GM21717 (cell line): Measurements from ENCODE around the gene CRTC1.
A peak's percentile ranks its signal among the peaks of the same experiment; 100 is the strongest.
"Not testable (repeated sequence)": the region's sequence is repeated elsewhere in the genome, so short reads cannot be mapped to it uniquely, and the experiment has no call there.

Experiments
- ATAC-seq: cut with Tn5 transposase; IDR thresholded peaks from one replicate; pipeline ENCODE4 v1.9.1; 2021; ENCODE audit warnings: mild to moderate bottlenecking, moderate library complexity; ENCODE audit not compliant: unreplicated experiment

The CRTC1 gene

DNA sequence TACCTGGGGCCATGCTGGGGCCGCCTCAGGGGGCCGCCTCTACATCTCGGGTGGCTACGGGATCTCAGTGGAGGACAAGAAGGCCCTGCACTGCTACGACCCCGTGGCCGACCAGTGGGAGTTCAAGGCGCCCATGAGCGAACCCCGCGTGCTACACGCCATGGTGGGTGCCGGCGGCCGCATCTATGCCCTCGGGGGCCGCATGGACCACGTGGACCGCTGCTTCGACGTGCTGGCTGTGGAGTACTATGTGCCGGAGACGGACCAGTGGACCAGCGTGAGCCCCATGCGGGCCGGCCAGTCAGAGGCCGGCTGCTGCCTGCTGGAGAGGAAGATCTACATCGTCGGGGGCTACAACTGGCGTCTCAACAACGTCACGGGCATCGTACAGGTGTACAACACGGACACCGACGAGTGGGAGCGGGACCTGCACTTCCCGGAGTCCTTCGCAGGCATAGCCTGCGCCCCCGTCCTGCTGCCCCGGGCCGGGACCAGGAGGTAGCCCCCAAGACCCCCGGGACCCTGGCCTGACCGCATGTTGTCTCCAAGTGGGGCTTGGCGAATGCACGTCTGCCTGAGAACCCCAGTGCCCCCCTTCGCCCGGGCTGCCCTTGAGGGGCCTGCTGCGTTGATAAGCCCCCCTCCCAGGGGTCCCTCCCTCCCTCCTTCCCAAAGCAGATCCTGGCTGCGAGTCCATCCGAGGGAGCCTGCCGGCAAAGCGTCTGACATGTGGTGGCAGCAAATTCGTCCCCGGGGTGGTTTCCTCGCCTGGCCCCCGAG lies 14.5 kb upstream of the CRTC1 start:
- ATAC-seq = no peak

DNA sequence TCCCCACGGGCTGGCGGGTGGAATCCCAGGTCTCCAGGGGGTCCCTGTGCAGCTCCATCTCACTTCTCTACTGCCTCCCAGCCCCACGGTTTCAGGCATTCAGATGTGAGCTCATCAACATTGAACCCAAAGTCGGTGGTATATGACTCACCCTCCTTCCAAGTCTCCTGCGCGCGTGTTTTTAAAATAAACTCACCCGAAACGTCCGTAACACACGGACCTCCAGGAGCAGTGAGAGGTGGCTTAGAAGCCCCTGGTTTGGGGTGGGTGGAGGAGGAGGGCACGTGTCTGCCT lies 14.0 kb upstream of the CRTC1 start:
- ATAC-seq = no peak

DNA sequence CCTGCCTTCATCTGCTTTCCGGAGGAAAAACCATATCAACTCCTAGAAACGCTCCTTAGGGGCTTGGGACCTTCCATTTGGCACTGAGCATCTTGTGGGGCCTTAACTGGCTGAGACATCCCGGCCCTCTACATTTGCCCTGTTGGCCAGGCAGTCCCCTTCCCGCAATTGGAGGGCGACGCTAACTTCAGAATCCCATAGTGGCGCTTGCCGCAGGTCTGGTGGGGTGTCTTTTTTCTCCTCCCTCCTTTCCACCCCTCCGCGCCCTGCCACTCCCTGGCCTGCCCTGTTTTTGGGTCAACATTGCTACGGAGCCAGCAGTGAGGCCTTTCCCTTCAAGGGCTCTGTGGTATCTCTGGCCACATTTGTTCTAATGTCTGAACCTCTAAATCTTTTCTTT lies 13.6 kb upstream of the CRTC1 start:
- ATAC-seq = no peak

DNA sequence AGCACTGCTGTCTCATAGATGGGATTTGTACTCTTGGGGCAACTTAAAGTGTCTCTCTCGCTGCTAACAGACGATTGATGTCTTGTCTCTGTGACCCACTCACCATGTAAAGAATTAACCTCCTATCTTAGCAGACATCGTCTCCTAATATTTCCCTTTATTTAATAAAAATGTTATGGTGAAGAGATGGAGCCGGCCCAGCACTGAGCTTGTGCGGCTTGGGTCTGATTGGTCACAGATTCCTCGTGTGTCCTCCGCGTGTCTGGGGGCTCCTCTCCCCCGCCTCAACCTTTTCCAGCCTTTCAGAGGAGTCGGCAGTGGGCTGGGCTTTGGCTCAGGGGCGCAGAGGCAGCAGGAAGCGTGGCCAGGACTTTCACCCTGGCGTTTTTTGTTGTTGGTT lies 13.2 kb upstream of the CRTC1 start:
- no peak for ATAC-seq

DNA sequence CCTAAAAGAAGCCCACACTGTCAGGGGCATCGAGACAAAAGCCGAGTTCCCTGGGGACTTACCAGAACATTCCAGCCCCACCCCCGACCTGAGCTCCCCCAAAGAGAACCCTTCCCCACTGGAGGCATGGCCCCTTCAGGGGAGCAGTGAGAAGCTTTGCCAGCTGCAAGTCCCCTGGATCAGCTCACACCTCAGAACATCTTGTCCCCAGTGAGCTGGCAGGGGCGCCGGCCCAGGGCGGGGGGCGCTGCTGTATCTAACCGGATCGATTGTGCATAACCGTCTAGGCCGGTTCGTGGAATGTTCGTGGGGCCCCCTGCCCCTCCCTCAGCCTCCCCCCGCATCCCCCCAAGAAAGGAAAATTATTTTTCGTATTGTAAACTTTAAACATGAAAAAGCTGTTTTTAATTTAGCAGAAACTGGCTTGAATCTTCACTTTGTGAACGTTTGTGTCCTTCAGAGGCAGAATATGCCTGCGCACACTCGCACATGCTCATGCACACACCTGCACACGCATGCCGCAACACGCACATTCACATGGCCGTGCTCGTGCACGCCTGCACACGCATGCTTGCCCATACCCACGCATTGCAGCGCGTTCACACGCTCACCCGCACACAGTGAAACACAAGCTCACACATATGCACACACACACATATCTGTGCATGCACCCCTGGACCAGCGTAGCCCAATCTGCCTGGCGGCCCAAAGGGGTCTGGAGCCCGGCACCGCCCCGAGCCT lies 12.0 kb upstream of the CRTC1 start:
- ATAC-seq = no peak

DNA sequence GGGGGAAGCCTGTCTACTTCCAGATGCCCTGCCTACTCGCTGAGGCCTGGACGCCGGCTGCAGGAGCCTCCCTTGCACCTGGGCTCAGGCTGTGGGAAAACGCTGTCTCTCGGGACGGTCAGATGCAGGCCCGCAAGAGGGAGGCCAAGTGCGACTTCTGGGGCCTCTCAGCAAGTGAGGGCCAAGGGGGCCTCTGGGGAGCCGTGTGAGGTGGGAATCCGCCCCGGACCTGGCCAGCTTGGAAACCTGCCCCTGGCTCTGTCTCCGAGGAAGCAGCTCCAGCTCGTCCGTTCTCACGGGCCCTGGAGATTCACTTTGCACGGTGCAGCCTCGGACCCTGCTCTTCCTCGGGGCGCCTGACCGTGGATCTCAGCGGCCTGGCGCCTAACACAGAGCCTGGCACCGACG lies 11.4 kb upstream of the CRTC1 start:
- no peak for ATAC-seq

DNA sequence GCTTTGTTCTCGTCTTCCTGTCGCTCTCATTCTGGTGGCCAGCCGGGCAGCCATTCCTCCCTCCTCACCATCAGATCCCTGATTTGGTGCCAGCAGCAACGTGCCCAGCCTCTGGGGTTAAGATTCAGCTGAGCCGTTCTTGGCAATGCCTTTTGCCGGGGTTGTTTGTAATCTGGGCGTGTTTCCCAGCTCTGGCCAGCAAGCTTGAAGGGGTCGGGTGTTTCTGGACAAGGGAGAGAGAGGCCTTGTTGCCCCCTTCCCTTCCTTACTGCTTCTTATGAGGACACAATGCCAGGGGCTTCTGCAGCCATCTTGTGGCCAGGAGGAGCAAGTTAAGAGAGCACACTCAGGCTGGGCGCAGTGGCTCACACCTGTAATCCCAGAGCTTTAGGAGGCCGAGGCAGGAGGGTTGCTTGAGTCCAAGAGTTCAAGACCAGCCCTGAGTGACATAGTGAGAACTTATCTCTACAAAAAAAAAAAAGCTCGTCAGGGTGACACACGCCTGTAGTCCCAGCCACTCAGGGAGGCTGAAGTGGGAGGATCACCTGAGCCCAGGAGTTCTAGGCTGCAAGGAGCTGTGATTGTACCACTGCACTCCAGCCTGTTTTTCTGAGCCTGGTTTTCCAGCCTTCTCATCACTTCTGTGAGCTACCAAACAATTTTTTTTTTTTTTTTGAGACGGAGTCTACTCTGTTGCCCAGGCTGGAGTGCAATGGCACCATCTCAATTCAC lies 10.7 kb upstream of the CRTC1 start:
- ATAC-seq = no peak

DNA sequence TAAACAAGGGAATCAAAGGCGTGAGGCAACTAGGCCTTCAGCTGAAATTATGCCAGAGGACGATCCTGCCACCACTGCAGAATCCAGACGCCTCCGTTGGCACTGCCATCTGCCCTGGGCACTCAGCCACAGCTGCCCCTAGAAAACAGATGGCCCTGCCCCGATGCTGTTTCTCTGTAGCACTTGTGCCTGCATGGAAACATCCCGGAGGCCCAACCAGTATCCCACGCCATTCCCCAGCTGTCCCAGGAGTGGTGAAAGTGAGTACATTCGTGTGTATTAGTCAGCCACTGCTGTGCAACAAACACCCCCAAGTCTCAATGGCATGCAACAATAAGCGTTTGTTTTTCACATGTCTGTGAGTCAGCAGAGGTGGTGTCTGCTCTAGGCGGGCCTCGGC lies 8.9 kb upstream of the CRTC1 start:
- ATAC-seq = no peak

DNA sequence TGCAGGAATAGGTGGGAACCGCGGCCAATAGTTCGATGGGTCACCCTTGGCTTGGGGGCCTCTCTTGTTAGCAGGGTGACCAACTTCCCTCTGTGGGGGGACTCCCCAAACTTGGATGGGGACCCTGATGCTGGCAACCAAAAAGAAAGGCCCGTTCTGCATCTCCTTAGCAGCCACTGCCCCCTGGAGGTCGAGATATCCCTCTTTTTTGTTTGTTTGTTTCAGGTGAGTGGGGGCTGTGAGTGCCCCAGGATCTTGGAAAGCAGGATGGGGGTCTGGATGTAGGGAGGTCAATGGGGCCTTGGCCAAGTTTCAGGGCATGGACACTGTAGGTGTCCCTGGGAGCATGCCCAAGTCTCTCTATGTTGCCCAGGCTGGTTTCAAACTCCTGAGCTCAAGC lies 7.7 kb upstream of the CRTC1 start:
- ATAC-seq = no peak

DNA sequence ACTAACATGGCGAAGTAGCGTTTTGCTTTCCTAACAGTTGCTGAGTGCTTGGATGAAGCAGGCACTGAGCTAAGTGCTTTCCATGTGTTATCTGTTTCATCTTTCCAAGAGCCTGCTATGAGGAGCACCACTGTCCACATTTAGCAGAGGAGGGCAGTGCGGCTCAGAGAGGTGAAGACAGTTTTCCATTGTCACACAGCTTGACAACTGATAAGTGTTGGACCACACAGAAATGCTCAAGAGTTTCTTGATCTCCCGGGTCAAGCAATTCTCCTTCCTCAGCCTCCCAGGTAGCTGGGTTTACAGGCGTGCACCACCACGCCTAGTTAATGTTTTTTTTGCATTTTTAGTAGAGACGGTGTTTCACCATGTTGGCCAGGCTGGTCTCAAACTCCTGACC lies 6.8 kb upstream of the CRTC1 start:
- no peak for ATAC-seq

DNA sequence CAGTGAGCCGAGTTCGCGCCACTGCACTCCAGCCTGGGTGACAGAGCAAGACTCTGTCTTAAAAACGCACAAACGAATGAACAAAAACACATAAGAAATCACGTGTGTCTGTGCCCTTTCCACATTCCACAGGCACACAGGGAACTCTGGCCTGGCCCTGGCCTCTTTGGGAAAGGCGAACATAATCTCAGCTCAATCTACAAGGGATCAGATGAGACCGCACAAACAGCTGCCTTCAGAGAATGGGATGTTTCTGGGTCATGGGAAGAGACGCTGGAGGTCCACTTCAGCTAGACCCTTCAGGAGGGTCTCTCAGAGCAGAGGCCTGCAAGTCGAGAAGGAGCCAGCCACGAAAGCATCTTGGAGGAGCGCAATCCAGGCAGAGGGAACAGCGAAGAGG lies 6.3 kb upstream of the CRTC1 start:
- ATAC-seq = no peak

DNA sequence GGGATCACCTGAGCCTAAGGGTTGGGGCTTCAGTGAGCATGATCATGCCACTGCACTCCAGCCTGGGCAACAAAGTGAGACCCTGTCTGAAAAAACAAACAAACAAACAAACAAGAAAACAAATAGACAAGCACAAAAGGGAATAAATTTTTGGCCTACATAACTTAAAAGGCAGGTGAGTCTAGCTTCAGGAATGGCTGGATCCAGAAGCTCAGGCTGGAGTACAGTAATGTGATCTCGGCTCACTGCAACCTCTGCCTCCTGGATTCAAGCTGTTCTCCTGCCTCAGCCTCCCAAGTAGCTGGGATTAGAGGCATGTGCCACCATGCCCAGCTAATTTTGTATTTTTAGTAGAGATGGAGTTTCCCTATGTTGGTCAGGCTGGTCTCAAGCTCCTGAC lies 3.3 kb upstream of the CRTC1 start:
- not testable (repeated sequence) for ATAC-seq

DNA sequence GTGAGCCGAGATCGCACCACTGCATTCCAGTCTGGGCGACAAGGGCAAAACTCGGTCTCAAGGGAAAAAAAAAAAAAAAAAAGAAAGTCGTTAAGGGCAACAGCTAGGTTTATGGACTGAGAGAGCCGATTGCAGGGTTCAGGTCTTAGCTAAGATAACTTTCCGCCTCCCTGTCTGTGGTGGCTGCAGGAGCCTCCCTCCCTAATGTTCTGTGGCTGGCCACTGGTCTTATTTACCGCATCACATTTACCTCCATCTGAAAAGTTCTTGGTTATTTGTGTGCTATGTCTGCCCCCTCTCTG lies 722 bp upstream of the CRTC1 start:
- peak; percentile 7 for ATAC-seq

DNA sequence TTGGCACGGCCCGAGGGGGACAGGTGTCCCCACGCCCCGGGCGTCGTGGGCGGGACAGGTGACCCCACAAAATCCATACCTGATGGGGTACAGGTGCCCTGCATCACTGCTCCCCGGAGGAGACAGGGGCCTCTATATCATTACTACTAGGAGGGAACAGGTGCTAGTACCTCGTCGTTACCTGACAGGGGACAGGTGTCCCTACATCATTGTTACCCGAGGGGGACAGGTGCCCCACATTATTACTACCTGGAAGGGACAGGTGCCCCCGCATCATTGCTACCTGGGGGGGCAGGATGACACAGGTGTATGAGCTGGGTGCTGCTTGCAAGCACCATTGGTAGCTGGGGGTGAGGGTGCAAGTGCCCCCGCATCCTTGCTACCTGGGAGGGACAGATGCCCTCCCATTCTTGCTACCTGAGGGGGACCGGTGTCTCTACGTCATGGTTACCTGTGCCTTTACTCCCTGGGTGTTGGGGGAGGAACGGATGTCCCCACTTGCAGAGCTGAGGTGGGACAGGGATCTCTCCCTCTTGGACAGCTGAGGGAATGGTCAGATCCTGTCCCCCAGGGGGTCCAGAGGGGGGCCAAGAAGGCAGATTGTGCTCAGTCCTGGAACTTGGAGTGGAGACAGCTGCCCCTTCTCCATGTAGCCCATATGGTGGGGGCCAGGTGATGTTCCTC lies 620 bp downstream of the CRTC1 start:
- ATAC-seq = peak; percentile 12

DNA sequence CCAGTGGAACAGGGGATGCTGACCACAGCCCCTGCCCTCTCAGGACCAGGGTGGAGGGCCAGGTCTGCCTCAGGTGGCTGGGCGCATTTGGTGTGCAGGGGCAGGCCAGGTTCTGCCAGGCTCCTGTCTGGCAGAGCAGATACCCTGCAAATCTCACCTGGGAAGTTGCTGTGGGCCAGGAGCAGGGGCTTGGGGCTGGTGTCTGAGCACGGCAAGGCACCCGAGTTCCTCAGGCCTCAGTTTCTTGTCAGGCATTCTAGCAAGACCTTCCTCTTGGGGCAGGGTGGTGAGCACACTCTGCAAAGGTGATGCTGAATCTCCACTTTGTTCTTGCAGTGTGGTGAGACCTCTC lies 1.1 kb downstream of the CRTC1 start:
- peak; percentile 9 for ATAC-seq

DNA sequence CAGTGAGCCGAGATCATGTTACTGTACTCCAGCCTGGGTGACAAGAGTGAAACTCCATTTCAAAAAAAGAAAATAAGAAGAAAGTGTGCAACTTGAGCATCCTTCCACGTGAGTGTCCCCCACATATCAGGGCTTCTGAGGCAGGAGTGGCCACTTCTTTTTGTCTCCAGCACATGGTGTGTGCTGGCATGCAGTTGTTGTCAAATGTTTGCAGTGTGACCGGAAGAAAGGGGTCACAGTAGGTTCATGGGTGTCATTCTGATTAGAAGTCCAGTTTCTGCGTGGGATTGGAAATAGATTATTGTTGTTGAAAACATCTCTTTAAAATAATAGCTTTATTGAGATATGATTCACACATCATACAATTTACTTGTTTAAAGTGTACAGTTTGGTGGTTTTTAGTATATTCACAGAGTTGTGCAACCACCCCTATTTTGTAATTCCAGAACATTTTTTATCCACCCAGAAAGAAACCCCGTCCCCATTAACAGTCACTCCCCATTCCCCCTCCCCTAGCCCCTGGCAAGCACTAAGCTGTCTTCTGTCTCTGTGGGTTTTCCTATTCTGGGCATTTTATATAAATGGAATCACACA lies 2.2 kb downstream of the CRTC1 start:
- no peak for ATAC-seq

DNA sequence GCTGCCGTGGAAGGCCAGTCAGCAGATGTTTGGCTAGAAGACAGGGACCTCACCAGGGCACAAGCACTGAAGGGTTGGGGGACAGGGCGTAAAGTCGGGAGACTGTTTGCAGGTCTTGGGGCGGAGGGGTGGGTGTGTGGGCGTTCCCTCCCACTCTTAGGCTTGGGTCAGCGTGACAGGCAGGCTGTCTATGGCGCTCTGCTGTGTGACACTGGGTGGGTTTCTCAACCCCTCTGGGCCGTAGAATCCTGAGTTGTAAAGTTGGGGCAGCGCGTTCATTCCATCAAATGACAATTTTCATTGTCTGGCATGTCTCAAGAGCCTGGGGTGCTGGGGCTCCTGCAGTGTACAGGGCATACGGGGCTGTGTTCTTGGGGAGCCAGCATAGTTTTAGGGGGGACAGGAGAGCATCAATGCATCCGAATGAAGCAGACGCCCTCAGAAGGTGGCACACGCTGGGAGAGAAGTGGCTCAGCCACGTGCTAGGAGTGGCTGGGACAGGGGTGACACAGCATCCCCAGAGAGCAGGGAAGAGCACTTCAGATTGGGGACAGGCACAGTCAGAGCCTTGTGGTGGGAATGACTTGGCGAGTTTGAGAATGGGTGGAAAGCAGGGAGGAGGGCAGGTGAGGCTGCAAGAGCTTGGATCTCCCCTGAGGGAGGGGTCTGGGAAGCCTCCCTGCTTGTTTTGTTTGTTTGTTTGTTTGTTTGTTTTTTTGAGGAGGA lies 4.4 kb downstream of the CRTC1 start:
- no peak for ATAC-seq

DNA sequence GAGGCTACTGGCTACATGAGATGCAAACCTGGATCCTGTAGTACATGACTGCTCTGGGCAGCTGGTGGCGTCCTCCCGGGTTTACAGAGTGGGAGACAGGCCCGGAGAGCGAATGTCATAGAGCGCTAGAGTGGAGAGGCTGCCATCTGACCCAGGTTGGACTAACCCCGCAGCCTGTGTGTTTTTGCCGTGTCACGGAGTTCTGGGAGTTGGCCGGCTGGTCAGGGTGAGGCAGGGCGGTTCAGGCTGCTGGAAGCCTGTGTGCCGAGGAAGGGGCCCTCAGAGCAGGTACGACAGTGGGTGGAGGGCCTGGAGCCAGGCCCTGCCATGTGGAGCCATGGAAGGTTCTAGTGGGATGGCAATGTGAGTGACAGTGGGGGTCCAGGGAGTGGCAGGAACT lies 12.5 kb downstream of the CRTC1 start:
- ATAC-seq = no peak

DNA sequence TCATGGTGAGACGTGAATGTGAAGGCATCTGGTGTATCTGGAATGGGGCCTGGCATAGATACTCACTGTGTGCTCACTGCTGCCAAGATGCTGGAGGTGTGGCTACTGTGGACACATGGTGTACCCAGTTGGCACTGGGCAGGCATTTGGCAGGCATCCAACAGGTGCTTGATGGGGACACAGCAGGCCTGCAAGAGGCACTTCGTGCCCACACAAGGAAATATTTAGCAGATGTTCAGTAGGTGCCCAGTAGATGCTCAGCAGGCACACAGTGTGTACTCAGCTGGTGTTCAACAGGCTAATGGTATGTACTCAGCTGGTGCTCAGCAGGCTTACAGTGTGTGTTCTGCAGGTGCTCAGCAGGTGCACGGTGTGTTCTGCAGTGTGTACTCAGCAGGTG lies 14.2 kb downstream of the CRTC1 start:
- ATAC-seq = no peak

DNA sequence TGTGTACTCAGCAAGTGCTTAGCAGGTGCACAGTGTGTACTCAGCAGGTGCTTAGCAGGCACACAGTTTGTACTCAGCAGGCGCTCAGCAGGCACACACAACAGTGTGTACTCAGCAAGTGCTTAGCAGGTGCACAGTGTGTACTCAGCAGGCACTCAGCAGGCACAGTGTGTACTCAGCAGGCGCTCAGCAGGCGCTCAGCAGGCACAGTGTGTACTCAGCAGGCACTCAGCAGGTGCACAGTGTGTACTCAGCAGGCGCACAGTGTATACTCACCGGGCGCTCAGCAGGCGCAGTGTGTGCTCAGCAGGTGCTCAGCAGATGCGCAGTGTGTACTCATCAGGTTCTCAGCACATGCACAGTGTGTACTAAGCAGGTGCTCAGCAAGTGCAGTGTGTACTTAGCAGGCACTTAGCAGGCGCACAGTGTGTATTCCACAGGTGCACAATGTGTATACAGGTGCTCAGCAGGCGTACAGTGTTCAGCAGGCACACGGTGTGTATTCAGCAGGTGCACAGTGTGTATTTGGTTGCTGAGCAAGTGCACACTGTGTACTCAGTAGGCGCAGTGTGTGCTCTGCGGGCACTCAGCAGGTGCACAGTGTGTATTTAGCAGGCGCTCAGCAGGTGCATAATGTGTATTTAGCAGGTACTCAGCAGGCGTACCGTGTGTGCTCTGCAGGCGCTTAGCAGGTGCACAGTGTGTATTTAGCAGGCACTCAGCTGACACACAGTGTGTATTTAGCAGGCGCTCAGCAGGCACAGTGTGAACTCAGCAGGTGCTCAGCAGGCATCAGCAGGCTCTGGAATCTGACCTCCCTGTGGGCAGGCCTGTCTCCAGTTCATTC lies 15.1 kb downstream of the CRTC1 start:
- ATAC-seq = no peak
